GM12873 (cell line): ENCODE results near the gene OPN1MW.
A peak's percentile ranks its signal among the peaks of the same experiment; 100 is the strongest.
"Not testable (repeated sequence)": the region's sequence is repeated elsewhere in the genome, so short reads cannot be mapped to it uniquely, and the experiment has no call there.

Experiments used
- CTCF ChIP-seq: IDR thresholded peaks from 2 replicates; pipeline ENCODE4 v1.5.1; 2012; ENCODE audit warnings: low read depth, mild to moderate bottlenecking, moderate library complexity, low read length, control low read depth; ENCODE audit not compliant: insufficient read depth; ENCODE audit errors: missing control alignments

The OPN1MW gene

GRCh38 chrX:154182296-154182695 lies at the start of gene OPN1MW:
OPN1MW (plus strand) TSS chrX:154182596; CDS start chrX:154182678, 82 bp downstream.
- not testable (repeated sequence) for TF ChIP-seq CTCF

DNA sequence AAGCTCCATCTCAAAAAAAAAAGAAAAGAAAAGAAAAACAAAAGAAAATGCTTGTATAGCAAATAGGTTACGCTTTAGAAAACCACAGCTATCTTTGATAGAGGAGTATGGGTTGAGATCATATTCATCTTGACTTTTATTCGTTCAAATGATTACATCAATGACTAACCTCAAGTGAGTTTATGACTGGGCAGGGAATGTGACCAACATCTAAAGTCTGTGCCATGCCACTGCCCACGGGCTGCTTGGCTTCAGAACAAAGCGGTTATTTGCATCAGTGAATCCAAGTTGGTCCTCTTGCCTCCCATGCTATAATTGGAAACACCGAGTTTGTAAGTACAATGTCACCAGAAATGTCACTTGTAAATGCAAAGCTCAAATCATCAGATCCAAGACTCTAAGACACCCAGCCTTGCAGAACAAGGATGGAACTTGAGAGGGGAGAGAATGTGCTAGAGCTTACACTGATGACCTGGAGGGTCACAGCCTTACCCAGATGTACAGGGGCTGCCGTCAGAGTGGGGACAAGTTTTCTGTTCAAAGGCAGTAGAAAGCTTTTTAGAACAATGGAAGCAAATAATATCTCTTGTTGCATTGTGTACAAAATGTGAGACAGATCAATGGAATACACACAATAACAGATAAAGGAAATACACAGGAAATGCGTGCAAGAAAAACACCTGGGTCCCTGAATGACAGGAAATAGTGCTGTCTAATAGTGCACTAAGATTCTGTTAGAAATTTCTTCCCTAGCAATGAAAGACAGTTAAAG lies 46.8 kb upstream of the OPN1MW start:
- TF ChIP-seq CTCF, result no peak

DNA sequence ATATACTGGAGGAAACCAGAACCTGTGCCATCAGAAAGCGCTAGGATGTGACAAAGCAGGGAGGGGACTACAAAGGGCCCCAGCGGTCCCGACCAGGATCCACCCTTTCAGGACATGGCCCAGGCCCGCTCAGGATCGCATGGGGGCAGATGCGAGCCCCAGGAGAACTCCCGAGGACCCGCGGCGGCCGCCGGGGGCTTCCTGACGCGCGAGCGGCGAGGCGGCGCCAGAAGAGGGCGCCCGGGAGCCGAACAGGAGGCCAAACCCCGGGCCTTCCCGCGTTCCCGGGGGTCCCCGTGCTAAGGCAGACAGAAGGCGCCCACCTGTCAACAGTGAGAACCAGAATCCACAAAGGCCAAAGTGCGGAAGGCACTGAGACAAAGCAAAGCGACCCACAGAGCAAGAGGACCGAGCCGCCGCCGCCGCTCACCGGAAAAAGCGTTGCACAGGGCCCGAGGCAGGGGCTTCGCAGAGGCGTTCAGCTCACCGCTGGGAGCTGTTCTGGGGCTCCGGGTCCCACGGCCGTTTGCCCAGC lies 45.7 kb upstream of the OPN1MW start:
- peak; percentile 71 for TF ChIP-seq CTCF

- TF ChIP-seq CTCF, result no peak
These were observed 43.5 kb upstream of the OPN1MW start for GRCh38 chrX:154138857-154139256.

GRCh38 chrX:154140206-154140605 lies 42.2 kb upstream of the OPN1MW start:
- no peak for TF ChIP-seq CTCF

GRCh38 chrX:154140742-154141141 lies 41.7 kb upstream of the OPN1MW start:
- TF ChIP-seq CTCF, result no peak

DNA sequence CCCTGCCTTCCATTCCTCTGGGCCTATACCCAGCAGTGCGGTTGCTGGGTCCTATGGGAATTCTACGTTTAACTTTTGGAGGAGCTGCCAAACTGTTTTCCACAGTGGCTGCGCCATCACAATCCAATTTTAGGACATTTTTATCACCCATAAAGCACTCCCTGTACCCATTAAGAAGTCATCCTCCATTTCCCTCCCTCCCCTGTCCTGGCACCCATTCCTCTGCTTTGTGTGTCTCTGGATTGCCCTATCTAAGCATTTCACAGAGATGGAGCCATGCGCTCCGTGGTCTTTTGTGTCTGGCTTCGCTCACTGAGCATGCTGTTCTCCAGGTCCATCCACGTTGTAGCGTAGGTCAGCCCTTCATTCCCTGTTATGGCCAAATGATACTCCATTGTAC lies 40.0 kb upstream of the OPN1MW start:
- TF ChIP-seq CTCF, result no peak
